CD4-positive, alpha-beta T cell treated with Interleukin-1 beta for 1 hour (primary cell): ENCODE measurements around the gene ERI3.

ENCODE experiments used
- DNase-seq, 2 donors: peaks; one replicate each; pipeline ENCODE4 v3.0.0-alpha.2; 2020 to 2022

Gene ERI3

GRCh38 chr1:44281962-44282703 is 72.9 kb downstream of the ERI3 start:
- no peak for DNase-seq

DNA sequence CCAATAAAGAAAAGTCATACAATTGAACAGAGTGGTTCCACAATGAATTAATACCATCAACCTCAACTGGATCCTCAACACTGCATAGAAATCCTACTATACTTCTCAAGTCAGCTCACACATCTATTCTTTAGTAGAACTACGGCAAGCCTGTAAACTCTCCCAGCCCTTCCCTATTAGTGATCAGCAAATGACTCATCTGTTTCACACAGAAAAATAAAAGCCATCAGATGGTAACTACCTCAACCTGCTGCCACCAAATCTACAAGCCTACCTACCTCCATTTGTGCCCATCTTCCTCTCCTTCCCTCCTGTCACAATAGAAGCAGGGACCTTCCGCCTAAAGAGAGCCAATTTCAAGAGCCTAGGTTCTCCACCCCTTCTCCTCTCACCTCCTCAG is 78.2 kb downstream of the ERI3 start:
- no peak for DNase-seq

GRCh38 chr1:44275991-44276405 is 79.1 kb downstream of the ERI3 start:
- DNase-seq: no peak

DNA sequence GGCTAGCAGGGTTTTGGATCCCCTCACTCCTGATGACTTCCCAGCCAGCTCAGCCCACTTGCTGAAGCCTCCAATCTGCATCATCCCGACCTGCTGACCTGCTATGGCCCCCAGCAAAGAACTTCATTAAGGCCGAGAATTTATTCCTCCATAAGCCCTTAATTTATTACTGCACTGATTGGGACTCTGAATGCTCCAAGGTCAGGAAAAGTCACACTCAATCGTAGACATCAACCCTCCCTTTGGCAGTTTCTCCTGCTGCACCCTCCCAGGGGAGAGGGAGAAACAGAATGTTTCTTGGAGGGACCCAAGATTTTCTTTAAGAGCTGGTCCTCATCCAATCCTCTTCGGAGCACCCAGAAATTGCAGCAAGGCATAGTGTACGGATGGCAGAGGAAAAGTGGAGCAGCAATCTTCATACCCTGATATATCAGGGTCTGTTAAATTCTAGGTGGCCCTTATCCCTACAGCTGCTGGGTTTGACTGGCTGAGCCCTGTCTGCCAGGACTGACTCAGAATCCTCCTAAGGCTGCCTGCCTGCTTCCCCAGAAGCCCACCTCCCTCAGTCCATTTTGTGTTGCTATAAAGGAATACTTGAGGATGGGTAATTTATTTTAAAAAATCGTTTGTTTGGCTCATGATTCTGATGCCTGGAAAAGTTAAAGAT is 79.6 kb downstream of the ERI3 start:
- DNase-seq: no peak

DNA sequence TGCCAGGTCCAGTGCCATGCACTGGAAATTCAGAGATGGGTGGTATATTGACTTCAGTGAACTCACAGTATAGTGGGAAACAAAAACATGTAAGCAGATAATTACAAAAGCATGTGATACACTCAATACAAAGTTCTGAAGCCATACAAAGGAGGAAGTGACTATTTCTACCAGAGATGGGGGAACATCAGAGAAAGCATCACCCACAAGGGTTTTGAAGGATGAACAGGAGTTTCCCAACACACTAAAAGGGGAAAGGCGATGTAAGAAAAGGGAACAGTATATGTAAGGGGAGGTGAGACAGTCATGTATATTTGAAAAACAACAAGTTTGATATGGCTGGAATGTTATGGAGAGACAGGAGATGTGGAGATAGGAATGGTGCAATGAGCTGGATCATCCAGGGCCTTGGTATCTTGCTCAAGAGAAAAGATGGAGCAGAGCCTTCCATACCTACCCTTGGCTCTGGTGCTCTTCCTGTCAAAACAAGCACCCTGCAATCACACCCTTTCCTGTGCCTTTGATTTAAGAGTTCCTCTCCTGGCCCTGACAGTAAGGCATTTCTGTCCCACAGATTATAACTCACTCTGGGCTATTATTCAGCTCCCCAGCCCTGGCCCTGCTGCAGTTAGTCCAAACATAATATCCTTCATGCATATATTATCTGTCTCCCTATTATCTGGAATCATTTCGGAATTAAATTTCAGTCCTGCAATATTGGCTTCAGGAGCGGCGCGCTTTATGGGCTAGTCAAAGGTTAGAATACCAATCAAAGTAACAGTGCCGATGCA is 81.3 kb downstream of the ERI3 start:
- no peak for DNase-seq

DNA sequence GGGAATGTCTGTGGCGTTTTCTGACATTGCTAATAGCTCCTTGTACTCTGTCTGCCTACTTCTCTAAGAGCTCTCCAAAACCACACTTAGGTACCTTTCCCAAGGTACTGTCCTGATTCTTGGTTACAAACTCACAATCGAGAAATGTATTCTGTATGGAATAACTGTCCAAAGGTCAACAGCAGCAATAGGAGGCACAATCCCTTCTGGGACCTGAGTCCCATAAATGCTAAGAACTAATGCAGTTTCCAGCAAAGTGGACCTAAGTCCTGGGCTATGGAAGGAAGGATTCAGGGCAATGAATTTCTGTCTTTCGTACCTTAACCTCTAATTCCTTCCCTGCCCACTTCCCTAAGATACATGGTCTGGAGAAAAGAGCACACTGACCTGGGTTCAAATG is 82.1 kb downstream of the ERI3 start:
- DNase-seq: no peak

- DNase-seq: no peak
Observed at GRCh38 chr1:44271646-44272045, 83.4 kb downstream of the ERI3 start.

- no peak for DNase-seq
Observed at GRCh38 chr1:44270686-44271628, 84.1 kb downstream of the ERI3 start.

DNA sequence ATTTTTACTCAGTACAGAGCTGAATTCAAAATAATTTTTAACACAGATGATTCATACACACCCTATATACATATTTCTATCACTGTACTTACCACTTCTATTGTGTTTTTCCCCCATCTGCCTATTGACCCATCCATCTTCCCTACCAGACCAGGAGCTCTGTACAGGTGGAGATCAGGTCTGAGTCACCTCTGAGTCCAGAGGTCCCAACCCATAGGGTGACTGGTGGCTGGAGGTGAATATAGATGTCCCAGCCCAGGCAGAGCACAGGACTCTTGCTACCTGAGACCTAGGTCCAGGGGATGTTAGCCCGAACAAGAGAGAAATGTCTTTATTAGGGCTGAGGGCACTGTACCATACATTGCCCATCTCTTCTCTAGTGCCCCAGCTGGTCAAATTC is 87.0 kb downstream of the ERI3 start:
- DNase-seq: no peak

GRCh38 chr1:44267438-44267837 is 87.6 kb downstream of the ERI3 start:
- no peak for DNase-seq

- DNase-seq: no peak
Observed at GRCh38 chr1:44266400-44267344, 88.4 kb downstream of the ERI3 start.

DNA sequence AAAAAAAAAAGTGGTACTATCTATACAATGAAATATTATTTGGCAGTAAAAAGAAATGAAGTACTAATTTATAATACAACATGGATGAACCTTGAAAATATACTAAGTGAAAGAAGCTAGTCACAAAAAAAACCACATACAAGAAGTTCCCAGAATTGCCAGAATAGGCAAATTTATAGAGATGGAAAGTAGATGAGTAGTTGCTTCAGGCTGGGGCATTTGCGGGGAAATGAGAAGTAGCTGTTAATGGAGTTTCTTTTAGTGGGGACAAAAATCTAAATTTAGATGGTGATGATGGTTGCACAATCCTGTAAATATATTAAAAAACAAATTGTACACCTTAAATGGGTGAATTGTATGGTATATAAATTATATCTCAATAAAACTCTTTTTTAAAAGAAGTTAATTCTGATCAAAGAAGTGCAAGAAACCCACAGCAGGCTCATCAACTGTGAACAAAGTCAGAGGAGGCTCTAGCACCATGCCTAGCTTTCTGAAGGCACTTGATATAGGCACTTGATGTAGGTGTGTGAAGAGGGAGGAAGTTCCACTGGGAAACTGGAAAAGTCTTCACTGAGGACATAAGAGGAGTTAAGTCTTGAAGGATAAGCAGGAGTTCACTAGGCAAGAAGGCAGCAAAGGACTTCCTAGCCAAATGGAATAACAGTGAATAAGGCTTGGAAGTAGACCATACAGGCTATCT is 89.2 kb downstream of the ERI3 start:
- DNase-seq: no peak

DNA sequence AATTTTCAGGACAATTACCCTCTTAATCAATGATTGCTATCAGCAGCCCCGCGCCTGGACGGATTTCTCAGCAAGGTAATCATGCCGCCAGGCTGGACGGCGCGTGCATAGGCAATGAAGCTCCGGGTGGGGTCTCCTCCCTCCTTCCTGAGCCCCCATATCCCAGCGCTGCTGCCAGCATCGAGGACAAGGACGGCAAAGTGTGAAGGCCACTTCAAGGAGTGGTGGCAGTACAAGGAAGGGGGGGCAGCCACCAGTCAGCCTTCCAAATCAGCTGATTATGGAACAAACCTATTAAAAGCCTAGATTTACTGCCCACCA is 90.6 kb downstream of the ERI3 start:
- DNase-seq: no peak

DNA sequence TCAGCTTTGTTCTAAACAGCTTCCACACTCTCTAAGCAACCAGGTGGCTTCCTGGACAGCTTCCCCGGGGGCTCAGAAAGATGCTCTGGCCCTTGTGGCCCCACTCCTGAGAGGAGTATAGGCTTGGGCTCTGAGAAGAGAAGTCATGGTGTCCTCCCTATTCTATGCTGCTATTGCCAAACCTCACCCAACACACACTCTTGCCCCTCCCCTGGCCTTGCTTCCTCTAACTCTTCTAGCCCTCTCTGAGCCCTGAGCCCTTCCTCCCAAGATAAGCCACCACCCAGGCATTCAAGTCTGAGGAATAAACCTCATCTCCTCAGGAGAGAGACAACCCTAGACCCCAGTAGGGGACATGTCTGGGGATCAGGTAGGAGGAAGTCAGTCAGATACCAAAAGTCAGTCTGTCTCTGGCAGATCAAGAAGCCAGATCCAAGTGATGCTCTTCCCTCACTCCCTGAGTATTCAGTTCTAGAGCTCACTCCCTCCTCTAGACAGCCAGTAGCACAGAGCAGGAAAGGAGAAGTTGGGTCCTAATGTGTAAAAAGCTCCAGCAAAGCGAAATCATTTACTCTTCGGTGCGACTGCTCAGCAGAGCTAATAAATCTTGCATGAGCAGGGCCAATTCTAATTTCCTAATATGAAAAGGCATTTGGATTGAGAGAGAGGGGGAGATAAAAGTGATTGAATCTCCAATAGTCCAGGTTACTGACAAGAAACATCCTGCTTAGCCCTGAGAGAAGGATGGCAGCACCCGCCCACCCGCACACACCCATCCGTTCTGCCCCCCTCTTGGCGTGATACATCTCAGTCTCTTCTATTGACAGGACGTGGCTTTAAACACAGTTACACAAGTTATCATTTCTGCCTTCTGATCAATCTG is 91.2 kb downstream of the ERI3 start:
- peak in 1 of 2 donors; percentile 26 for DNase-seq

- DNase-seq: no peak
Observed at GRCh38 chr1:44262816-44263567, 92.1 kb downstream of the ERI3 start.

DNA sequence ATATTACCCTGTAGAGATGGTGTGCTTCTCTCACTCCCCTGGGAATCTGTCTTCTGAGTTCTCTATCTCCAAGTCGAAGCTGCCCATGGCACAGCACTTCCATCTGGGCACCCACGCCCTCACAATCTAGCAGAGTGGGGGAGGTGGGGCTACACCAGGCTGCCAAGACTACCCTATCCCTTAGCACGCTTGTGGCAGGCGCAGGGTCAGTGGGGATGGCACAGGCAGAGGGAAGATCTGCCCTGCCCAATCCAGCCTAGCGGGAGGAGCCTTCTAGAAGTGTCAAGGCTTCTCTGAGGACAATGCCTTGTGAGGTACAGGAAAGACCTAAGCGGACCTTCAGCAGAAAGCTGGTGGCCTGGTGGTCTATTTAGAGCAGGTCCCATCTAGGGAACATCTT is 92.6 kb downstream of the ERI3 start:
- DNase-seq: no peak

DNA sequence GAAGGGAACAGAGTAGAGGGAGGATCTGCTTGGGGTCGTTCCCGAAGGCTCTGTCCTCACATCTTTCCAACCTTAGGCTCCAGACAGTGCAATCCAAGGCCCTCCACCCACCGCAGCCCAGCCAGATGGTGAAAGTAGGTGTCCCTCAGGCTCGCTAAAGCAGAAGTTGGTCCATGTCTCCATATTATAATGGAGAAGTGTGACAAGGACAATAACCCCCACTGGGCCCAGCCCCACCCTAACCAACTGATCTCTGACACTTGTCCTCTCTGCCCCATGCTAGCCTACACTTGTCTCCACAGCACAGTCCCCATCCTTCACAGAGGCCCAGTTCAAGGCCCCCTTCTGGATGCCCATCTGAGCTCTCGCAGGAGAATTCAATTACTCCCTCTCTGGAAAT is 93.1 kb downstream of the ERI3 start:
- DNase-seq: peak in 1 of 2 donors; percentile 5

- DNase-seq: no peak
Observed at GRCh38 chr1:44261171-44261817, 93.8 kb downstream of the ERI3 start.

- no peak for DNase-seq
Observed at GRCh38 chr1:44260792-44261170, 94.3 kb downstream of the ERI3 start.
